Epithelial cell of prostate (primary cell): Measurements from ENCODE around the gene SNED1.

Experiments
- DNase-seq: peaks from one replicate; pipeline ENCODE4 v3.0.0-alpha.2; 2011; ENCODE audit warnings: low read depth, low spot score
- H3K27ac ChIP-seq: fragments of 450-650 bp; 2 replicates; pipeline ENCODE4 v1.5.1; 2017; ENCODE audit warnings: mild to moderate bottlenecking

The SNED1 gene

DNA sequence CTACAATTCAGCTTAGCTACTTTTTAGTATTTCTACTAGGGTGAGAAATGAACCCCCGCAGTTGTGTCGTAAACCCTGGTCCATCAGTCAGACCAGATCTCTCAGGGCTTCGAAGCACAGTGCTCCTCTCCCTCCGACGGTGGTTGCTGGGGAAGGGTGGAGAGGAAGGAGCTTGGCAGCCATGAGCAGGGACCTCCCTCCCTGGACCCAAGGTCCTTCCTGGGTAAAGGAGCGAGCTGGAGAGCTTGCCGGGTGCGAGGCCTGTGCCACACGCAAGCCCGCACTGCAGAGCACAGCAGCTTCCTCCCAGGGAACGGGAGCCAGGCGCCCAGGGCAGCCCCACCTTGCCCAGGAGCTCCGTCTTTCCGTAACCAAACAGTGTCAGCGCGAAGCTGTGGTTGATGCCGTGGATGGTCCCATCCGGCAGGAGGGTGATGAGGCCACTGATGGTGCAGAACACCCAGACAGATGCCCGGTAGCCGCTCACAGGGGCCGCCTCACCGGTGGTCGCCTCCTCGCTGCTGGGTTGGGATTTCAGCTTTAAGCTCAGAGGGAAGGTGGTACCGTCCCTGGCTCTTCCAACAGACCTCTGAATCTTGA is 138.3 kb downstream of the SNED1 start:
- no peak for DNase-seq
- no peak overlapping the region for H3K27ac ChIP-seq

DNA sequence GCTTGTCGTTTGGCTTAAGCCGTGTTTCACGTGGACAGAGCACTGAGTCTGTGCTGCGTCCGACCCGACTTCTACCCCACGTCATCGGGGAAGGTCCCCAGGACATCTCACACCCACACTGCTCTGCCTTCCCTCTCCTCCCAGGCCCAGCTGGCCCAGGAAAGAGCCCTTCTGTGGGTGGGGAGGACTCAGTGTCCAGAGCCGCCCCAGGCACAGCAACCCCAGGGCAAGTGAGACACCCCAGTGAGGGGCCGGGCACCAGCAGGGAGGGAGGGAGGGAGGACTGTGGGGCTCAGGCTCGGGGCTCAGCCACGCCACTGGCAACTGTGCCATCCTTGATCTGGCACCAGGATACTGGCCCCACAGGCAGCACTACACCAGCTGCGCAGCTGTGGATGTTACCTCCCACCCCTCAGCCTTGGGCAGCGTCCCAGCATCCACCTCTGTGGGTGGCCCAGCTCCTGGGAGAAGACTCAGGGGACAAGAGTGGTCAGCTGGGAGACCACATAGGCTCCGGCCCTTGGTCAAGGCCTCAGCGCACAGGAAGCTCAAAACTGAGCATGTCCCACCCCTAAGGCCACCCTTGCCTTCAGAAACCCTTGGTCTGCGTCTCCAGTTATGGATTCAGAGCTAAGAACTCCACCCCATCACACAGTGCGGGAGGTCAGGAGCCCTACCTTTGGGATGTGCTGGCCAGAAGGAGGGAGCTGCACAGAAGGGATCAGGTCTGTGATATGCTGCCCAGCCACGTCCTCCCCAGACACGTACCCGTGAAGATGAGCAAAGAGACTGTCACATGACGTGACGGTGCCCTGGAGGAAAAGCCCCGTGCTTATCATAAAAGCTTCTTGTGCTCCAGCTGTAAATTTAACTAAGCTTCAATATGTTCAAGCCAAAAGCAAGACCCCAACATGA is 139.1 kb downstream of the SNED1 start:
- DNase-seq, result no peak
- no peak overlapping the region for H3K27ac ChIP-seq

DNA sequence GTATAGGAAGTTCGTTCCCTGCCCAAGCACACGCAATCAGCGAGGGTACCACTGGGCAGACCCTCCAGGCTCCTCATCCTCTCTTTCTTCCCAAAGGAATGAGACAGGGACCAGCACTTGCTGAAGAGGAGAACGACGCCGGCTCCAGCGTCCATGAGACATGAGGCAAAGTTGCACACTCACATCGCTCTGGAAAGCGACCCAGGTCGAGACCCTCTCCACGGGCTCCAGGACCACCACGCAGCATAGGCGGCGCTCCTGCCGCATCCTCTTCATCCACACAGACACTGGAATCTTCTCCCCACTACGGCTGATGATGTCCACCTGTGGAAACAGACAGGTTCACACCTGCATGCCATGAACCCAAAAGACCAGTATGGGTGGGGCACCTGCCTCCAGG is 140.1 kb downstream of the SNED1 start:
- no peak for DNase-seq
- H3K27ac ChIP-seq, result no peak overlapping the region

DNA sequence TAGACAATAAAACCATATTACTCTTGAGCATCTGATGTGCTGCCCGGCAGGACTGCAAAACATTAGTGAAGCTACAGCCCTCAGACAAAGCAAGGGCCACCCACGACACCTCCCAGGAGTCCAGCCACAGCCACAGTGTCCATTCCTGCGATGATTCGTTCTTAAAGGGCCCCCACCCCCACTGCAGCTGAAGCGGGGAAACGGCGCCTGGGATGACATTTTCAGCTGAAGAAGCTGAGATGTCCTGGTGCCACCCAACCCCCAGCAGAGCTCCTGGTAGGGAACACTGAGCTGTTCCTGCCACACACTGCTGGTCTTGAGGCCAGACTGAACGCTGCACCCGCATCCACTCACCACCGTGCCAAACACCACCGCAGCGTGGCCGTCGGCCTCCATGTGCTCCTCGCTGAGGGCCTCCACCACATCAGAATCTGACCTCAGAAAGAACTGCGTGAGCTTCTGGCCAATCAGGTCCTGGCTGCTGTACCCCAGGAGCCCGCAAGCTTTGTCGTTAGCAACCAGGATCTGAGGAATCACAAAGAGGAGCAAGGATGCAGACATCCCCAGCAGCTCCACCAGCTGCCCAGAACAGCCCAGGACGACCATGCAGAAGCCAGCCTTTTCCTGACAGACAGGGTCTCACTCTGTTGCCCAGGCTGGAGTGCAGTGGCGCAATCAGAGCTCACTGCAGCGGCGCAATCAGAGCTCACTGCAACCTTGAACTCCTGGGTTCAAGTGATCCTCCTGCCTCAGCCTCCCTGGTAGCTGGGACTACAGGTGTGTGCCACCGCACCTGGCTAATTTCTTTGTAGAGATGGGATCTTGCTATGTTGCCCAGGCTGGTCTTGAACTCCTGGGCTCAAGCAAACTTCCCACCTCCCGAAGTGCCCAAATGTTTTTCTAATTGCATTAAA is 141.4 kb downstream of the SNED1 start:
- no peak for DNase-seq
- H3K27ac ChIP-seq, result no peak overlapping the region

DNA sequence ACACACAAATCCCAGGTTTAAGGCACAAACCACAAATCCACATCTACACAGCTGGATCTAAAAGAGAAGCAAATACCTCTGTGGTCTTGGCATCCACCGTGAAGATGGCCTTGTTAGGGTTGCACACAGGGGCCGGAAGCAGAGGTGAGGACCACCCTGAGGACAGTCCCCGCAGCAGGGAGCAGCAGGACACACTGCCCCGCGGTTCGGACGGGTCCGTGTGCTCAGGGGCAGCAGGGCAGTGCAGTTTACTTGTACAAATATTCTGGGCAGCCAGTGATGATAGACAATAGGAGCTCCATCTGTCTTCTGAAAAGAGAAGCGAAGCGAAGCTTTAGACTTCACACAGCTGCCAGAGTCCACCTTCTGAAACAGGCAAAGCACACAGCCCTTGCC is 142.0 kb downstream of the SNED1 start:
- H3K27ac ChIP-seq, result no peak overlapping the region
- DNase-seq, result no peak

DNA sequence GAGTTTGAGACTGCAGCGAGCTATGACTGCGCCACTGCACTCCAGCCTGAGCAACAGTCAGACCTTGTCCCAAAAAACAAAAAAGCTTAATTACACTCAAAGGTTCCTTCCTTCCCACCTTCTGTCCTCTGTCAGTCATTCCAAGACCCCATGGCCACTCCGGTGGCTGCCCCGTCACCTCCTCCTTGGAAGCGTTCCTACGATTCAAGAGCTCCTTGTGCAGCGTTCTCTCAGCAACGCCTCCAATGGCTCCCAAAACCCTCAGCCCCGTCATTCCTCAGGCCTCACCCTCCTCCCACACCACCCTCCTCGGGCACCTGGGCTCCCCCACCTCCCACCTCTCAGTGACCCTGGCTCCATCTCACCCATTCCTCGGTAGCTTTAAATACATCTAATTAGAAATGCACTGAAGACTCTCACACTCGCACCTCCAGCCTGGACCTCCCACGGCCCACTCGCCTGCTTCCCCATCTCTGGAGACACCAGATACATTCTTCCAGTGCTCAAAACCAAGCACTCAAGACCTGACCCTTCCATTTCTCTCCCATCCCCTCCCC is 142.9 kb downstream of the SNED1 start:
- H3K27ac ChIP-seq, result no peak overlapping the region
- DNase-seq, result no peak

DNA sequence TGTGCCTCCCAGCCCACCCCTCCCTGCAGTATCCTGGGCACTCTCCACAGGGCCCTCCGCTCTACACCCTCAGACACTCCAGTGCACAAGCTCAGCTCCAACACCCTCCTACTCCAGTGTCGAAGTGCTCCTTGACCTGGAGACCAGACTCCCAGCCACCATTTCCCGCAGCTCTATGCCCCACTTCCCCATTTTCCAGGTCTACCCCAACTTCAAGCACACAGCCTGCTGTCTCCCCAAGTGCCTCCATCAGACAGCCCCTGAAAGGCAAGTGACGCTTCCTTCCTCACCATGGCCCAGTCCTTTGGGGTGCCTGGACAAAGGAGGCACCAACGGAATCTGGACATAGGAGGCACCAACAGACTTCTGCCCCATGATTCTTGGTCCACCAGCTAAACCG is 143.6 kb downstream of the SNED1 start:
- H3K27ac ChIP-seq, result no peak overlapping the region

DNA sequence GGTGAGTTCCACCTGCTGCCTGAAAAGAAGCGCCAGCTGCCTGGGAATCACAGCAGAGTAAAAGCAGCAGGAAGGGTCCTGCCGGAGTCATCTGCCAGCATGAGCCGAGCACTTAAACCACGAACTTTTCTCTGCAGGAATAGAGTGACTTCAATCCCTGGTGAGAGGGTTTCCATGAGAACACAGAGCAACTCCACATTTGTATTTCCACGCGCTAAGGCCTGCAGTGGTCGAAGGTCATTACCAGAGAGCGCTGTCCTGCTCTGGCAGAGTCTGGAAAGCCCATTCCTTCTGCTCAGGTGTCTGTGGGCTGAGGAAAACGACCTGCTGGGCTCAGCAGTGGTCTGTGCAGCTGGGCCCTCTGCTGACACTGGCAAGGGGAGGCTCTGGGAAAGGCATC is 144.2 kb downstream of the SNED1 start:
- no peak for DNase-seq
- no peak overlapping the region for H3K27ac ChIP-seq

More for the DNA sequence above, 143.6 kb downstream of the SNED1 start:
- no peak for DNase-seq
